ENCODE data around the gene UBAC2. TPM values are rescaled to one million over a fixed set of nuclear protein-coding genes. Genes with fewer than 3 reads are reported as not detected.

Gene UBAC2
- total RNA-seq, 1 experiment from 2014 or later = 103 TPM

DNA sequence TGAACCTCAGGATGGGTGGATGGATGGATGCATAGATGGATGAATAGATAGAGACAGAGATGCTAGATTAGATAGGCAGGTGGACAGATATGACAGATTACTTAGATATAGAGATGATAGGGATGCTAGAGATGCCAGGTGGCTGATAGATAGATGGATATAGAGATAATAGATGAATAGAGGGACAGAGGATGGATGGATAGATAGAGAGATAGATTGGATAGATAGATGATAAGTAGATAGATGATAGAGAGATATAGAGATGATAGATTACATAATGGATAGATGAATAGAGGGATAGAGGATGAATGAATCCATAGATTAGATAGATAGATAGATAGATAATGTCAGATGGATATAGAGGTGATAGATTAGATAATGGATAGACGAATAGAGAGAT is 212.2 kb downstream of the UBAC2 start:
- Mint-ChIP-seq H3K36me3 (ENCODE audit: insufficient read depth, unreplicated experiment) (no peaks in the 10 kb centered on the region), H3K9me3 (ENCODE audit: unreplicated experiment) (no peaks in the 10 kb centered on the region), H3K4me1 (ENCODE audit: low read depth, unreplicated experiment) (no peaks in the 10 kb centered on the region), H3K4me3 (ENCODE audit: unreplicated experiment) (no peak overlapping the region), H3K27ac (ENCODE audit: unreplicated experiment) (no peak overlapping the region), H3K27me3 (ENCODE audit: insufficient read depth, unreplicated experiment) (no peaks in the 10 kb centered on the region)
- H3K27me3 ChIP-seq (replicated peaks; ENCODE audit: control insufficient read depth, insufficient read depth, low read length) = no peaks in the 10 kb centered on the region
- no peak overlapping the region for H3K4me3 ChIP-seq (ENCODE audit: low read depth, low read length)
- TF ChIP-seq, protein P1, sequence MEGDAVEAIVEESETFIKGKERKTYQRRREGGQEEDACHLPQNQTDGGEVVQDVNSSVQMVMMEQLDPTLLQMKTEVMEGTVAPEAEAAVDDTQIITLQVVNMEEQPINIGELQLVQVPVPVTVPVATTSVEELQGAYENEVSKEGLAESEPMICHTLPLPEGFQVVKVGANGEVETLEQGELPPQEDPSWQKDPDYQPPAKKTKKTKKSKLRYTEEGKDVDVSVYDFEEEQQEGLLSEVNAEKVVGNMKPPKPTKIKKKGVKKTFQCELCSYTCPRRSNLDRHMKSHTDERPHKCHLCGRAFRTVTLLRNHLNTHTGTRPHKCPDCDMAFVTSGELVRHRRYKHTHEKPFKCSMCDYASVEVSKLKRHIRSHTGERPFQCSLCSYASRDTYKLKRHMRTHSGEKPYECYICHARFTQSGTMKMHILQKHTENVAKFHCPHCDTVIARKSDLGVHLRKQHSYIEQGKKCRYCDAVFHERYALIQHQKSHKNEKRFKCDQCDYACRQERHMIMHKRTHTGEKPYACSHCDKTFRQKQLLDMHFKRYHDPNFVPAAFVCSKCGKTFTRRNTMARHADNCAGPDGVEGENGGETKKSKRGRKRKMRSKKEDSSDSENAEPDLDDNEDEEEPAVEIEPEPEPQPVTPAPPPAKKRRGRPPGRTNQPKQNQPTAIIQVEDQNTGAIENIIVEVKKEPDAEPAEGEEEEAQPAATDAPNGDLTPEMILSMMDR (IDR thresholded peaks at IDR 0.05; ENCODE audit: insufficient read depth in 1 of 2, low read depth in 1 of 2, low read length in 1 of 2, severe bottlenecking in 1 of 2, unreplicated experiment in 1 of 2) = no peak
- DNase-seq = no peak
- no TSS peak for BruUV-seq (replicated peaks)
- ChIA-PET POLR2A (no interaction called here), CTCF (no interaction called here)
- H3K9me3 ChIP-seq = no peaks in the 10 kb centered on the region; the same call in 1 of the 2 replicates
- intact Hi-C loops (cut with micrococcal nuclease; ENCODE audit: unreplicated experiment) = no loop called here
- H3K36me3 ChIP-seq (ENCODE audit: control insufficient read depth, insufficient read depth, low read length) = no peaks in the 10 kb centered on the region
- no peaks in the 10 kb centered on the region for H3K4me1 ChIP-seq

DNA sequence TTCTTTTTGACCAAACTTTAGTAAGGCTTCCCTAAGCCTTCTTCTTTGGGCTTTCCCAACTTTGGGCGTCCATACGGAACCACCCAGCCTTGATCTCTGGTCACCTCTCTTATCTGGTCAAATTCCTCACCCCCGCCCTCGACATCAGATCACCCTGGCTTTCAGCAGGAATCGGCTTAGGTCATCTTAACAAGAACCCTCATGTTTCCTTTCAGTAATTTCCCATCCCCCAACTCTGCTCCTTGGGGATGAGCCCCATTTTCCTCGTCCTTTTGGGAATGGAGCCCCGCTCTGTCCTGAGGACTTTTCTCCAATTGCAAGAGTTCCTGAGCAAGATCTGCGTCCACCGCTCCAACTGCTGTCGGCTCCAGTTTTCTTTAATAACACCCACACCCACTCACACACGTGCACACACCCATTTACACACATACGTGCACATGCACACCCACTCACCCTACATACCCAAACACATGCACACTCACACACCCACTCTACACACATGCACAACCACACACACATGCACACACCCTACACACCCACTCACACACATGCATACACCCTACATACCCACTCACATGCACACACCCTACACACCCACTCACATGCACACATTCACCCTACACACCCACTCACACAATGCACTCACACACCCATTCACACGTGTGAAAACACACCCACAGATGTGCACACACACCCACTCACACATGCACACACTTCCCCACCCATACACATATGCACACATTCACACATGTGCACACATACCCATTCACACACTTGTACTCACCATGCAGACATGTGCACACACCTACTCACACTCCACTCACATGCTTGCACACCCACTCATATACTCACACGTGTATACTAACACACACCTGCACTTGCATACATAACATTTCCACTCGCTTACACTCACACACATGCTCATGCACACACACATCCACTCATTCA is 213.7 kb downstream of the UBAC2 start:
- H3K4me3 ChIP-seq (ENCODE audit: low read depth, low read length) = no peak overlapping the region
- H3K27ac Mint-ChIP-seq (ENCODE audit: unreplicated experiment) = no peak overlapping the region
- DNase-seq = no peak
- H3K27me3 ChIP-seq (replicated peaks; ENCODE audit: control insufficient read depth, insufficient read depth, low read length) = no peaks in the 10 kb centered on the region
- TF ChIP-seq, protein P1 (IDR thresholded peaks at IDR 0.05; ENCODE audit: insufficient read depth in 1 of 2, low read depth in 1 of 2, low read length in 1 of 2, severe bottlenecking in 1 of 2, unreplicated experiment in 1 of 2) = no peak
- no TSS peak for BruUV-seq (replicated peaks)
- no peaks in the 10 kb centered on the region for H3K27me3 Mint-ChIP-seq (ENCODE audit: insufficient read depth, unreplicated experiment)
- intact Hi-C loops (cut with micrococcal nuclease; ENCODE audit: unreplicated experiment) = no loop called here
- no peaks in the 10 kb centered on the region; the same call in 1 of the 2 replicates for H3K9me3 ChIP-seq
- no peaks in the 10 kb centered on the region for H3K4me1 ChIP-seq
- no peak overlapping the region for H3K4me3 Mint-ChIP-seq (ENCODE audit: unreplicated experiment)
- no peaks in the 10 kb centered on the region for H3K4me1 Mint-ChIP-seq (ENCODE audit: low read depth, unreplicated experiment)
- no peaks in the 10 kb centered on the region for H3K36me3 Mint-ChIP-seq (ENCODE audit: insufficient read depth, unreplicated experiment)
- no peaks in the 10 kb centered on the region for H3K9me3 Mint-ChIP-seq (ENCODE audit: unreplicated experiment)
- no peaks in the 10 kb centered on the region for H3K36me3 ChIP-seq (ENCODE audit: control insufficient read depth, insufficient read depth, low read length)
- CTCF ChIA-PET = no interaction called here
- POLR2A ChIA-PET = no interaction called here

GRCh38 chr13:99415014-99415650 is 214.5 kb downstream of the UBAC2 start:
- TF ChIP-seq, protein P1 (IDR thresholded peaks at IDR 0.05; ENCODE audit: insufficient read depth in 1 of 2, low read depth in 1 of 2, low read length in 1 of 2, severe bottlenecking in 1 of 2, unreplicated experiment in 1 of 2) = no peak
- H3K36me3 Mint-ChIP-seq (ENCODE audit: insufficient read depth, unreplicated experiment) = no peaks in the 10 kb centered on the region
- H3K36me3 ChIP-seq (ENCODE audit: control insufficient read depth, insufficient read depth, low read length) = no peaks in the 10 kb centered on the region
- peaks cover 2% of the 10 kb centered on the region for H3K27me3 Mint-ChIP-seq (ENCODE audit: insufficient read depth, unreplicated experiment)
- H3K9me3 ChIP-seq = no peaks in the 10 kb centered on the region; the same call in 1 of the 2 replicates
- no peak overlapping the region for H3K4me3 ChIP-seq (ENCODE audit: low read depth, low read length)
- no peaks in the 10 kb centered on the region for H3K9me3 Mint-ChIP-seq (ENCODE audit: unreplicated experiment)
- no peaks in the 10 kb centered on the region for H3K27me3 ChIP-seq (replicated peaks; ENCODE audit: control insufficient read depth, insufficient read depth, low read length)
- no peaks in the 10 kb centered on the region for H3K4me1 Mint-ChIP-seq (ENCODE audit: low read depth, unreplicated experiment)
- intact Hi-C loops (cut with micrococcal nuclease; ENCODE audit: unreplicated experiment) = no loop called here
- CTCF ChIA-PET = no interaction called here
- POLR2A ChIA-PET = no interaction called here
- DNase-seq = no peak
- no peak overlapping the region for H3K27ac Mint-ChIP-seq (ENCODE audit: unreplicated experiment)
- no peak overlapping the region for H3K4me3 Mint-ChIP-seq (ENCODE audit: unreplicated experiment)
- no TSS peak for BruUV-seq (replicated peaks)
- H3K4me1 ChIP-seq = no peaks in the 10 kb centered on the region
